Activated CD4-positive, alpha-beta T cell treated with anti-CD3 and anti-CD28 coated beads for 4 hours (primary cell): ENCODE results near the gene MGAT4B.

Experiments used
- DNase-seq, 2 donors: peaks; one replicate each; pipeline ENCODE4 v3.0.0-alpha.2; 2020

Gene MGAT4B

GRCh38 chr5:179767496-179768100, 39.1 kb downstream of the MGAT4B start:
- DNase-seq = no peak

- no peak for DNase-seq
Measured at GRCh38 chr5:179766726-179767455, 39.8 kb downstream of the MGAT4B start.

- DNase-seq = no peak
Measured at GRCh38 chr5:179766021-179766725, 40.5 kb downstream of the MGAT4B start.

GRCh38 chr5:179765400-179765799, 41.3 kb downstream of the MGAT4B start:
- no peak for DNase-seq

GRCh38 chr5:179764056-179764455, 42.6 kb downstream of the MGAT4B start:
- DNase-seq = no peak

GRCh38 chr5:179763215-179763945, 43.3 kb downstream of the MGAT4B start:
- DNase-seq = peak; percentile 42 to 53

GRCh38 chr5:179762781-179763176, 43.9 kb downstream of the MGAT4B start:
- no peak for DNase-seq

GRCh38 chr5:179762079-179762780, 44.4 kb downstream of the MGAT4B start:
- DNase-seq = no peak

GRCh38 chr5:179759581-179760551, 46.8 kb downstream of the MGAT4B start:
- peak; percentile 33 for DNase-seq

GRCh38 chr5:179758955-179759354, 47.7 kb downstream of the MGAT4B start:
- no peak for DNase-seq

GRCh38 chr5:179755022-179755421, 51.6 kb downstream of the MGAT4B start:
- DNase-seq = no peak

GRCh38 chr5:179753971-179754370, 52.7 kb downstream of the MGAT4B start:
- no peak for DNase-seq

- no peak for DNase-seq
Measured at GRCh38 chr5:179749857-179750508, 56.7 kb downstream of the MGAT4B start.

- no peak for DNase-seq
Measured at GRCh38 chr5:179747811-179748210, 58.9 kb downstream of the MGAT4B start.
